Middle frontal gyrus (tissue), 1 donor: ENCODE results near the gene FBXL19.

ENCODE experiments used
- DNase-seq: peaks from one replicate; pipeline ENCODE4 v3.0.0-alpha.2; 2015; ENCODE audit warnings: low spot score; ENCODE audit errors: extremely low spot score

The FBXL19 gene

GRCh38 chr16:30964574-30965226, 41.3 kb downstream of the FBXL19 start:
- DNase-seq, result no peak

- DNase-seq, result no peak
These were observed 42.1 kb downstream of the FBXL19 start for GRCh38 chr16:30965436-30965835.

- no peak for DNase-seq
These were observed 42.8 kb downstream of the FBXL19 start for GRCh38 chr16:30966033-30966619.

- no peak for DNase-seq
These were observed 44.4 kb downstream of the FBXL19 start for GRCh38 chr16:30967795-30968194.

- DNase-seq, result no peak
These were observed 46.0 kb downstream of the FBXL19 start for GRCh38 chr16:30969246-30969842.

GRCh38 chr16:30971298-30971697, 47.9 kb downstream of the FBXL19 start:
- DNase-seq, result no peak

- DNase-seq, result no peak
These were observed 49.5 kb downstream of the FBXL19 start for GRCh38 chr16:30972872-30973271.

- no peak for DNase-seq
These were observed 51.0 kb downstream of the FBXL19 start for GRCh38 chr16:30974348-30974747.

- DNase-seq, result no peak
These were observed 53.1 kb downstream of the FBXL19 start for GRCh38 chr16:30976486-30976885.

- no peak for DNase-seq
These were observed 54.1 kb downstream of the FBXL19 start for GRCh38 chr16:30977502-30977901.

- DNase-seq, result no peak
These were observed 56.0 kb downstream of the FBXL19 start for GRCh38 chr16:30979170-30980022.

- no peak for DNase-seq
These were observed 56.6 kb downstream of the FBXL19 start for GRCh38 chr16:30980023-30980371.

GRCh38 chr16:30980434-30980833, 57.1 kb downstream of the FBXL19 start:
- DNase-seq, result no peak

GRCh38 chr16:30980959-30981358, 57.6 kb downstream of the FBXL19 start:
- no peak for DNase-seq

GRCh38 chr16:30982548-30983288, 59.3 kb downstream of the FBXL19 start:
- DNase-seq, result no peak

- DNase-seq, result no peak
These were observed 60.0 kb downstream of the FBXL19 start for GRCh38 chr16:30983289-30983889.

GRCh38 chr16:30983898-30984610, 60.7 kb downstream of the FBXL19 start:
- no peak for DNase-seq

GRCh38 chr16:30984669-30985400, 61.5 kb downstream of the FBXL19 start, which contains the start of gene HSD3B7:
Gene HSD3B7, plus strand, starts transcription at chr16:30985207. Its CDS starts 452 bp downstream, at chr16:30985659.
- no peak for DNase-seq

GRCh38 chr16:30985401-30986128, 62.2 kb downstream of the FBXL19 start:
- DNase-seq, result no peak
